ENCODE results near the gene DCDC1.
"Not testable (repeated sequence)": the region's sequence is repeated elsewhere in the genome, so short reads cannot be mapped to it uniquely, and the experiment has no call there.

Gene DCDC1

GRCh38 chr11:30960387-30960992 is 409.0 kb downstream of the DCDC1 start:
- no peaks in the 10 kb centered on the region for H3K27me3 ChIP-seq
- no peak overlapping the region for H3K27ac ChIP-seq
- H3K36me3 ChIP-seq, result no peaks in the 10 kb centered on the region
- no peak for DNase-seq
- no peak overlapping the region for H3K4me3 ChIP-seq
- H3K4me1 ChIP-seq, result no peaks in the 10 kb centered on the region
- intact Hi-C loops (cut with DNase I; ENCODE audit: low total_unique reads), result no loop called here
- no peak for TF ChIP-seq CTCF (IDR thresholded peaks at IDR 0.05)
- H3K9me3 ChIP-seq, result no peaks in the 10 kb centered on the region

GRCh38 chr11:30956751-30957150 is 412.8 kb downstream of the DCDC1 start:
- Histone ChIP-seq H3K9me3 (no peaks in the 10 kb centered on the region), H3K4me3 (no peak overlapping the region), H3K4me1 (no peaks in the 10 kb centered on the region), H3K36me3 (no peaks in the 10 kb centered on the region), H3K27me3 (no peaks in the 10 kb centered on the region), H3K27ac (no peak overlapping the region)
- intact Hi-C loops (cut with DNase I; ENCODE audit: low total_unique reads), result no loop called here
- TF ChIP-seq CTCF (IDR thresholded peaks at IDR 0.05), result no peak
- DNase-seq, result no peak

GRCh38 chr11:30949838-30950237 is 419.7 kb downstream of the DCDC1 start:
- no peak for DNase-seq
- no peak for TF ChIP-seq CTCF (IDR thresholded peaks at IDR 0.05)
- H3K27me3 ChIP-seq, result no peaks in the 10 kb centered on the region
- H3K27ac ChIP-seq, result no peak overlapping the region
- intact Hi-C loops (cut with DNase I; ENCODE audit: low total_unique reads), result no loop called here
- H3K9me3 ChIP-seq, result no peaks in the 10 kb centered on the region
- no peaks in the 10 kb centered on the region for H3K4me1 ChIP-seq
- no peaks in the 10 kb centered on the region for H3K36me3 ChIP-seq
- no peak overlapping the region for H3K4me3 ChIP-seq

- H3K9me3 ChIP-seq; intact Hi-C loops (cut with DNase I; ENCODE audit: low total_unique reads); H3K27ac ChIP-seq; H3K4me3 ChIP-seq; DNase-seq; H3K27me3 ChIP-seq; H3K36me3 ChIP-seq; H3K4me1 ChIP-seq: not testable (repeated sequence)
These were observed 421.8 kb downstream of the DCDC1 start for GRCh38 chr11:30947715-30948114.

- Histone ChIP-seq H3K4me1 (no peaks in the 10 kb centered on the region), H3K27ac (no peak overlapping the region), H3K9me3 (no peaks in the 10 kb centered on the region), H3K4me3 (no peak overlapping the region), H3K36me3 (no peaks in the 10 kb centered on the region), H3K27me3 (no peaks in the 10 kb centered on the region)
- TF ChIP-seq CTCF (IDR thresholded peaks at IDR 0.05), result no peak
- intact Hi-C loops (cut with DNase I; ENCODE audit: low total_unique reads), result no loop called here
- DNase-seq, result no peak
These were observed 430.7 kb downstream of the DCDC1 start for GRCh38 chr11:30938810-30939209.

GRCh38 chr11:30938171-30938570 is 431.4 kb downstream of the DCDC1 start:
- Histone ChIP-seq H3K36me3 (no peaks in the 10 kb centered on the region), H3K27me3 (no peaks in the 10 kb centered on the region), H3K4me3 (no peak overlapping the region), H3K9me3 (no peaks in the 10 kb centered on the region), H3K4me1 (no peaks in the 10 kb centered on the region), H3K27ac (no peak overlapping the region)
- intact Hi-C loops (cut with DNase I; ENCODE audit: low total_unique reads), result no loop called here
- DNase-seq, result no peak
- TF ChIP-seq CTCF (IDR thresholded peaks at IDR 0.05), result no peak

All from tibial artery (tissue), 4 donors.